Measurements from ENCODE around the gene PLA2R1.

- TF ChIP-seq E2F4 (CRISPR knock-in tag; IDR thresholded peaks at IDR 0.05; ENCODE audit: borderline replicate concordance, low read depth) (no peak), PREB (CRISPR knock-in tag; IDR thresholded peaks at IDR 0.05; ENCODE audit: borderline replicate concordance) (no peak), KAT7 (CRISPR knock-in tag; IDR thresholded peaks at IDR 0.05; ENCODE audit: borderline replicate concordance) (no peak), SMAD4 (CRISPR knock-in tag; IDR thresholded peaks at IDR 0.05) (no peak), NR1H2 (CRISPR knock-in tag; IDR thresholded peaks at IDR 0.05) (no peak), TP53 (CRISPR knock-in tag; IDR thresholded peaks at IDR 0.05) (no peak), ELF4 (CRISPR knock-in tag; IDR thresholded peaks at IDR 0.05; ENCODE audit: low read depth) (no peak)
- TF ChIP-seq, protein P1, sequence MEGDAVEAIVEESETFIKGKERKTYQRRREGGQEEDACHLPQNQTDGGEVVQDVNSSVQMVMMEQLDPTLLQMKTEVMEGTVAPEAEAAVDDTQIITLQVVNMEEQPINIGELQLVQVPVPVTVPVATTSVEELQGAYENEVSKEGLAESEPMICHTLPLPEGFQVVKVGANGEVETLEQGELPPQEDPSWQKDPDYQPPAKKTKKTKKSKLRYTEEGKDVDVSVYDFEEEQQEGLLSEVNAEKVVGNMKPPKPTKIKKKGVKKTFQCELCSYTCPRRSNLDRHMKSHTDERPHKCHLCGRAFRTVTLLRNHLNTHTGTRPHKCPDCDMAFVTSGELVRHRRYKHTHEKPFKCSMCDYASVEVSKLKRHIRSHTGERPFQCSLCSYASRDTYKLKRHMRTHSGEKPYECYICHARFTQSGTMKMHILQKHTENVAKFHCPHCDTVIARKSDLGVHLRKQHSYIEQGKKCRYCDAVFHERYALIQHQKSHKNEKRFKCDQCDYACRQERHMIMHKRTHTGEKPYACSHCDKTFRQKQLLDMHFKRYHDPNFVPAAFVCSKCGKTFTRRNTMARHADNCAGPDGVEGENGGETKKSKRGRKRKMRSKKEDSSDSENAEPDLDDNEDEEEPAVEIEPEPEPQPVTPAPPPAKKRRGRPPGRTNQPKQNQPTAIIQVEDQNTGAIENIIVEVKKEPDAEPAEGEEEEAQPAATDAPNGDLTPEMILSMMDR (IDR thresholded peaks at IDR 0.05): no peak
- TF ChIP-seq, protein P2, sequence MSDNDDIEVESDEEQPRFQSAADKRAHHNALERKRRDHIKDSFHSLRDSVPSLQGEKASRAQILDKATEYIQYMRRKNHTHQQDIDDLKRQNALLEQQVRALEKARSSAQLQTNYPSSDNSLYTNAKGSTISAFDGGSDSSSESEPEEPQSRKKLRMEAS (CRISPR knock-in tag; IDR thresholded peaks at IDR 0.05): no peak
- TF ChIP-seq, protein P3, sequence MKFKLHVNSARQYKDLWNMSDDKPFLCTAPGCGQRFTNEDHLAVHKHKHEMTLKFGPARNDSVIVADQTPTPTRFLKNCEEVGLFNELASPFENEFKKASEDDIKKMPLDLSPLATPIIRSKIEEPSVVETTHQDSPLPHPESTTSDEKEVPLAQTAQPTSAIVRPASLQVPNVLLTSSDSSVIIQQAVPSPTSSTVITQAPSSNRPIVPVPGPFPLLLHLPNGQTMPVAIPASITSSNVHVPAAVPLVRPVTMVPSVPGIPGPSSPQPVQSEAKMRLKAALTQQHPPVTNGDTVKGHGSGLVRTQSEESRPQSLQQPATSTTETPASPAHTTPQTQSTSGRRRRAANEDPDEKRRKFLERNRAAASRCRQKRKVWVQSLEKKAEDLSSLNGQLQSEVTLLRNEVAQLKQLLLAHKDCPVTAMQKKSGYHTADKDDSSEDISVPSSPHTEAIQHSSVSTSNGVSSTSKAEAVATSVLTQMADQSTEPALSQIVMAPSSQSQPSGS (CRISPR knock-in tag; IDR thresholded peaks at IDR 0.05; ENCODE audit: borderline replicate concordance, low read depth): no peak
Observed at GRCh38 chr2:159961037-159961436, 101.4 kb downstream of the PLA2R1 start.

Data from WTC11 (cell line).